Measurements from ENCODE around the gene CYB5RL.

Gene CYB5RL

GRCh38 chr1:54204199-54204598 is 4.4 kb upstream of the CYB5RL start:
- no peak for DNase-seq
- Histone ChIP-seq H3K9me3 (no peaks in the 10 kb centered on the region), H3K4me3 (ENCODE audit: low read depth, low read length) (no peak overlapping the region), H3K36me3 (peaks cover 12% of the 10 kb centered on the region), H3K27me3 (no peaks in the 10 kb centered on the region), H3K4me1 (no peaks in the 10 kb centered on the region)
- TF ChIP-seq, protein P1, sequence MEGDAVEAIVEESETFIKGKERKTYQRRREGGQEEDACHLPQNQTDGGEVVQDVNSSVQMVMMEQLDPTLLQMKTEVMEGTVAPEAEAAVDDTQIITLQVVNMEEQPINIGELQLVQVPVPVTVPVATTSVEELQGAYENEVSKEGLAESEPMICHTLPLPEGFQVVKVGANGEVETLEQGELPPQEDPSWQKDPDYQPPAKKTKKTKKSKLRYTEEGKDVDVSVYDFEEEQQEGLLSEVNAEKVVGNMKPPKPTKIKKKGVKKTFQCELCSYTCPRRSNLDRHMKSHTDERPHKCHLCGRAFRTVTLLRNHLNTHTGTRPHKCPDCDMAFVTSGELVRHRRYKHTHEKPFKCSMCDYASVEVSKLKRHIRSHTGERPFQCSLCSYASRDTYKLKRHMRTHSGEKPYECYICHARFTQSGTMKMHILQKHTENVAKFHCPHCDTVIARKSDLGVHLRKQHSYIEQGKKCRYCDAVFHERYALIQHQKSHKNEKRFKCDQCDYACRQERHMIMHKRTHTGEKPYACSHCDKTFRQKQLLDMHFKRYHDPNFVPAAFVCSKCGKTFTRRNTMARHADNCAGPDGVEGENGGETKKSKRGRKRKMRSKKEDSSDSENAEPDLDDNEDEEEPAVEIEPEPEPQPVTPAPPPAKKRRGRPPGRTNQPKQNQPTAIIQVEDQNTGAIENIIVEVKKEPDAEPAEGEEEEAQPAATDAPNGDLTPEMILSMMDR (IDR thresholded peaks at IDR 0.05; ENCODE audit: low read depth, low read length) = no peak

DNA sequence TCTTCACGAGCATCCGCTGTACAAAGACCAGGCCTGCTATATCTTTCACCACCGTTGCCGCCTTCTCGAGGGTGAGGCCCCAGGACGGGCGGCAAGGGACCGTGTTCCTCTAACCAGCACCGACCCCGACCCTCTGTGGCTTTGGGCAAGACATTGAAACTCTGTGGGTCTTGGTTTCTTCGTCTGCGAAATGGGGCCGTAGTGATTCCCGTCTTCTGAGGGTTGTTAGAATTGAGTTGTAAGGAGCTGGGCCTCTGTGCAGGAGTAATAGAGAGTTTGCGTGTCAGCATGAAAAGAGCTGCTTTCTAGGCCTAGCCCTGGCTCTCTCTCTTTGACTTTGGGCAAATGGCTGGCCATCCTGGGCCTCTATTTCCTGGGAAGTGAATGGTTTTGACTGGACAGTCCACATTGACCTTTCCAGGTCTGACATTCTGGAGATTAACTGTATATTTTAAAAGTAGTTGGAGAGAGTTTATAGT is 728 bp upstream of the CYB5RL start:
- H3K9me3 ChIP-seq = no peaks in the 10 kb centered on the region
- H3K4me1 ChIP-seq = no peaks in the 10 kb centered on the region
- no peaks in the 10 kb centered on the region for H3K27me3 ChIP-seq
- H3K4me3 ChIP-seq (ENCODE audit: low read depth, low read length) = peak overlapping the region; percentile 82
- TF ChIP-seq, protein P1 (IDR thresholded peaks at IDR 0.05; ENCODE audit: low read depth, low read length) = no peak
- peaks cover 9% of the 10 kb centered on the region; the same call in 1 of the 2 replicates for H3K36me3 ChIP-seq
- no peak for DNase-seq

DNA sequence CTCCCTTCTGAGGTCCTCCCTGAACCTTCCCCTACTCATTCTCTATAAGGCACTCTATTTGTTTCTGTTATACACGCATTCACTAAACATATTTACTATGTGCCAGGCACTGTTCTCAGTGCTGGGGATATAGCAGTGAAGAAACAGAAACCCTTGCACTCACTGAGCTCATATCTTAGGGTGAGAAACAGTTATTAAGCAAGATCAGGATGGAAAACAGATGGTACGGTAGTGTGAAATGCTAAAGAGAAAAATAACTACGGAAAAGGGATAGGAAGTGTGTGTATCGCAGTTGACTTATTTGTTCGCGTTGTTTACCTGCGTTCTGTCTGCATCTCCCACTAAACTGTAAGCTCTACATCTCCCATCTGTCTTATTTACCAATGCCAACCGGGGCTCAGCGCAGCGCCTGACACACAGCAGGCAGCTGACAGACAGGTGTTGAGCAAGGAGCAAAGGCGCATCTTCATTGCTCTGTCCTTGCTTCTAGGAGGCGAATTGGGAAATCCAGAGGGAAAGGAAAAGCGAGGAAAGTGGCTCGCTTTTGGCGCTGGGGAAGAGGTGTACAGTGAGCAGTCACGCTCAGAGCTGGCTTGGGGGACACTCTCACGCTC is 572 bp downstream of the CYB5RL start:
- Histone ChIP-seq H3K4me1 (no peaks in the 10 kb centered on the region), H3K4me3 (ENCODE audit: low read depth, low read length) (peak overlapping the region; percentile 82), H3K9me3 (no peaks in the 10 kb centered on the region), H3K27me3 (no peaks in the 10 kb centered on the region), H3K36me3 (no peaks in the 10 kb centered on the region)
- TF ChIP-seq, protein P1 (IDR thresholded peaks at IDR 0.05; ENCODE audit: low read depth, low read length) = no peak
- no peak for DNase-seq

DNA sequence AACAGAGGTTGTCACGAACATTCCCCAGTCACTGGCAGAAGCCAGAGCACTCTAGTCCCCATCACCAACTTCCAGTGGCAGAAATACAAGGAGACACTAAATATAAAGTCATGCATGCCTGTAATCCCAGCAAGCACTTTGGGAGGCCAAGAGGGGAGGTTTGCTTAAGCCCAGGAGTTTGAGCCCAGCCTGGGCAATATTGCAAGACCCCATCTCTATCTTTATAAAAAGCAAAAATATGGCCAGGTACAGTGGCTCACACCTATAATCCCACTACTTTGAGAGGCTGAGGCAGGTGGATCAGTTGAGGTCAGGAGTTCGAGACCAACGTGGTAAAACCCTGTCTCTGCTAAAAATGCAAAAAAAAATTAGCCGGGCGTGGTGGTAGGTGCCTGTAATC is 6.4 kb downstream of the CYB5RL start:
- H3K9me3 ChIP-seq = no peaks in the 10 kb centered on the region
- TF ChIP-seq, protein P1 (IDR thresholded peaks at IDR 0.05; ENCODE audit: low read depth, low read length) = no peak
- no peaks in the 10 kb centered on the region for H3K36me3 ChIP-seq
- H3K27me3 ChIP-seq = no peaks in the 10 kb centered on the region
- H3K4me3 ChIP-seq (ENCODE audit: low read depth, low read length) = no peak overlapping the region
- H3K4me1 ChIP-seq = no peaks in the 10 kb centered on the region
- DNase-seq = no peak

- TF ChIP-seq, protein P1 (IDR thresholded peaks at IDR 0.05; ENCODE audit: low read depth, low read length) = no peak
- H3K4me3 ChIP-seq (ENCODE audit: low read depth, low read length) = no peak overlapping the region
- no peaks in the 10 kb centered on the region for H3K4me1 ChIP-seq
- no peak for DNase-seq
- no peaks in the 10 kb centered on the region for H3K27me3 ChIP-seq
- no peaks in the 10 kb centered on the region for H3K36me3 ChIP-seq
- no peaks in the 10 kb centered on the region for H3K9me3 ChIP-seq
Observed at GRCh38 chr1:54191525-54191924, 8.3 kb downstream of the CYB5RL start.

DNA sequence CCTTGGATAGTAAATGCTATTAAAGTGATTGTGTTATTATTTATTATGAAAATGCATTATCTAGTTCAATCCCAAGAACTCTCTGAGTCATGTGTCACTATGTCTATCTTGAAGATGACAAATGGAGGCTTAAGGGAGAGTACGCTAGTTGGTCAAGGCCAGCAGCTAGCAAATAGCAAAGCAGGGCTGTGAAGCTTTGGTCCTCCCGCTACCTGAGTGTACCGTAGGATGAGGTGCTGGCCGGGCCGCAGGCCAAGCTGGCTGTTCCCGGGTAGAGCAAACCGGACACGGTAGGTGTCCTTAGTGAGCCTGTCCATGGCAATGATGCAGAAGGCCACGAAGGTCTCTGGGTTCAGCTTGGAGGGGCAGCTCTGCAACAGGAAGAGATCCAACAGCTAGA is 9.3 kb downstream of the CYB5RL start:
- no peaks in the 10 kb centered on the region for H3K4me1 ChIP-seq
- no peaks in the 10 kb centered on the region for H3K9me3 ChIP-seq
- no peaks in the 10 kb centered on the region for H3K27me3 ChIP-seq
- no peaks in the 10 kb centered on the region for H3K36me3 ChIP-seq
- no peak overlapping the region for H3K4me3 ChIP-seq (ENCODE audit: low read depth, low read length)
- TF ChIP-seq, protein P1 (IDR thresholded peaks at IDR 0.05; ENCODE audit: low read depth, low read length) = no peak
- DNase-seq = no peak

All from BE2C (cell line).